DND-41 (cell line): Measurements from ENCODE around the gene NCOA3.

Experiments used
- ATAC-seq: fragments of 200-7000 bp; cut with Tn5 transposase; 3 replicates; pipeline ENCODE4 v1.9.1; 2021; ENCODE audit warnings: low read depth; ENCODE audit not compliant: insufficient read depth
- DNase-seq: peaks from one replicate; pipeline ENCODE4 v3.0.0-alpha.2; 2020
- H2AFZ ChIP-seq: 2 replicates; pipeline ENCODE4 v1.6.0; 2012; ENCODE audit warnings: low read depth, low read length
- H3K27ac ChIP-seq: 2 replicates; pipeline ENCODE4 v1.5.1; 2012; ENCODE audit warnings: low read length, inconsistent platforms
- H3K27me3 ChIP-seq: fragments of 200-600 bp; sonication (generic); 2 replicates; pipeline ENCODE4 v1.6.0; 2012; ENCODE audit warnings: low read length, mild to moderate bottlenecking, inconsistent platforms; ENCODE audit not compliant: insufficient read depth, poor library complexity
- H3K36me3 ChIP-seq: 2 replicates; pipeline ENCODE4 v1.5.1; 2012; ENCODE audit warnings: low read length, inconsistent platforms; ENCODE audit not compliant: insufficient read depth
- H3K4me1 ChIP-seq: 2 replicates; pipeline ENCODE4 v1.5.1; 2012; ENCODE audit warnings: mild to moderate bottlenecking, low read length; ENCODE audit not compliant: insufficient read depth
- H3K4me2 ChIP-seq: 2 replicates; pipeline ENCODE4 v1.6.0; 2012; ENCODE audit warnings: mild to moderate bottlenecking, moderate library complexity, low read length, inconsistent platforms; ENCODE audit not compliant: insufficient read depth
- H3K4me3 ChIP-seq, 2 experiments: fragments of 200-600 bp in 1 of 2; shearing (Covaris generic) in 1 of 2; 2 replicates each; pipeline ENCODE4 v1.5.1; 2012 to 2016; ENCODE audit warnings: inconsistent platforms in 2 of 2, low read length in 2 of 2, mild to moderate bottlenecking in 2 of 2, low read depth in 1 of 2, moderate library complexity in 1 of 2
- H3K79me2 ChIP-seq: 2 replicates; pipeline ENCODE4 v1.6.0; 2012; ENCODE audit warnings: low read length, inconsistent platforms; ENCODE audit not compliant: insufficient read depth
- H3K9ac ChIP-seq: 2 replicates; pipeline ENCODE4 v1.6.0; 2012; ENCODE audit warnings: low read depth, mild to moderate bottlenecking, inconsistent platforms, low read length, moderate library complexity
- H3K9me3 ChIP-seq: 2 replicates; pipeline ENCODE4 v1.5.1; 2012; ENCODE audit warnings: low read length, moderate library complexity, mild to moderate bottlenecking, inconsistent platforms; ENCODE audit not compliant: insufficient read depth, severe bottlenecking
- H4K20me1 ChIP-seq: 2 replicates; pipeline ENCODE4 v1.6.0; 2012; ENCODE audit warnings: low read length; ENCODE audit not compliant: insufficient read depth
- CTCF ChIP-seq: IDR thresholded peaks from 2 replicates; pipeline ENCODE4 v1.5.1; 2012; ENCODE audit warnings: borderline replicate concordance, low read length, moderate library complexity, mild to moderate bottlenecking; ENCODE audit not compliant: poor library complexity, severe bottlenecking; ENCODE audit errors: extremely low read depth
- EZH2 ChIP-seq: IDR thresholded peaks from 3 replicates; pipeline ENCODE4 v1.6.1; 2012; ENCODE audit warnings: borderline replicate concordance, low read depth, mild to moderate bottlenecking, moderate library complexity, low read length, inconsistent platforms; ENCODE audit not compliant: severe bottlenecking

Gene NCOA3

GRCh38 chr20:47705497-47705856, 203.8 kb downstream of the NCOA3 start:
- Histone ChIP-seq H3K79me2 (no peaks in the 10 kb centered on the region), H4K20me1 (no peaks in the 10 kb centered on the region)

DNA sequence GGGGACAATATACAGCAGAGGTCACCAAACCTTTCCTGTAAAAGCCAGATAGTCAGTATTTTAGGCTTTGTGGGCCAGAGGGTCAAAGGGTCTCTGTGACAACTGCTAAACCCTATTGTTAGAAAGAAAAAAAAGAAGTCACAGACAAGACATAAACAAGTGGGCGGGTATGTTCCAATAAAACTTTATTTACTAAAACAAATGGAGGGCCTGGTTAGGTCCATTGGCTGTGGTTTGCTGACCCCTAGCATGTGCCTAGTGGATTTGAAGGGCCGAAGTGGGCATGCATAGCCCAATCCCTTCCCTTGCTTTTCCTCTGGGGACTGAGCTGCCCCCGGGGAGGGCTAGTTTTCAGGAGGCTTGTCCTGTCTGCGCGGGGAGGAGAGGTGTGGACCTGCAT, 204.7 kb downstream of the NCOA3 start:
- H3K9ac ChIP-seq: no peak overlapping the region
- no peak overlapping the region for H3K4me2 ChIP-seq
- H3K9me3 ChIP-seq: no peaks in the 10 kb centered on the region
- TF ChIP-seq EZH2 (no peak), CTCF (no peak)
- no peaks in the 10 kb centered on the region for H3K27me3 ChIP-seq
- H3K79me2 ChIP-seq: no peaks in the 10 kb centered on the region
- DNase-seq: no peak
- H3K36me3 ChIP-seq: no peaks in the 10 kb centered on the region
- no peaks in the 10 kb centered on the region for H4K20me1 ChIP-seq
- H3K4me3 ChIP-seq: no peak overlapping the region
- no peak for ATAC-seq
- no peaks in the 10 kb centered on the region for H3K4me1 ChIP-seq
- no peak overlapping the region for H3K27ac ChIP-seq
- H2AFZ ChIP-seq: no peak overlapping the region

More at GRCh38 chr20:47705497-47705856, 203.8 kb downstream of the NCOA3 start:
- no peak overlapping the region for H2AFZ ChIP-seq
- no peak overlapping the region for H3K4me2 ChIP-seq
- no peaks in the 10 kb centered on the region for H3K27me3 ChIP-seq
- DNase-seq (no peak), ATAC-seq (no peak)
- H3K4me1 ChIP-seq: no peaks in the 10 kb centered on the region
- no peaks in the 10 kb centered on the region for H3K9me3 ChIP-seq
- no peak overlapping the region for H3K4me3 ChIP-seq
- TF ChIP-seq CTCF: no peak
- TF ChIP-seq EZH2: no peak
- H3K36me3 ChIP-seq: no peaks in the 10 kb centered on the region
- H3K27ac ChIP-seq: no peak overlapping the region
- no peak overlapping the region for H3K9ac ChIP-seq
